Measurements from ENCODE around the gene C16orf95.
"Not testable (repeated sequence)": the region's sequence is repeated elsewhere in the genome, so short reads cannot be mapped to it uniquely, and the experiment has no call there.

The C16orf95 gene

DNA sequence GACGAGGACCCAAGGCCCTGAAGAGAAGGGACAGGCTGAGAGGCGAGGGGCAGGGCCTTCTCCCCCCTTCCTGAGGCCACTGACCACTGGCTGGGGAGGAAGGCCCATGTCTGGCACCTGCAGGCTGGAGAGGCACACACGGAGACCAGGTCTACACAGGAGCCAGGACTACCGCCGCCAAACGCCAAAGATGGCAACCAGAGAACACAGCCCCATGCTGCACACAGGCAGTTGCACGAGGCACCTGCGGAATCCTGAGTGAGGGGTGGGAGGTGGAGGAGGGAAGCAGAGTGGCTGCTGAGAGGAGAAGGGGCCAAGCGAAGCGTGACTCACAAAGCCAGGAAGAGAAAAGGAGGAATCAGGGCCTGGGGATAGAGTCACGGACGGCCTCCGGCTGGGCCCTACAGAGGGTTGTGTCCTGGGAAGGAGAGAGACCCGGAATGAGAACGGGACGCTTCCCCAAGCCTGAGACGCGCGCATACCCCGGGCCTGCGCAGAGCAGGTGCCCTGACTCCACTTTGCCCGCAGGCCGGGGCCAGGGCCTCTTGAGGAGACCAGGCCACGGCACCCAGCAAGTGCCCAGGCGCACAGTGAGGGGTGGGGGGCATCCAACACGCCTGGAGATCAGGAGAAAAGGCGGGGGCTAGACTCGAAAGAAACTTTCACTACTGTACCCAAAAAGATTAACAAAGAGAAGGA is 28.7 kb upstream of the C16orf95 start:
- no peak for DNase-seq

DNA sequence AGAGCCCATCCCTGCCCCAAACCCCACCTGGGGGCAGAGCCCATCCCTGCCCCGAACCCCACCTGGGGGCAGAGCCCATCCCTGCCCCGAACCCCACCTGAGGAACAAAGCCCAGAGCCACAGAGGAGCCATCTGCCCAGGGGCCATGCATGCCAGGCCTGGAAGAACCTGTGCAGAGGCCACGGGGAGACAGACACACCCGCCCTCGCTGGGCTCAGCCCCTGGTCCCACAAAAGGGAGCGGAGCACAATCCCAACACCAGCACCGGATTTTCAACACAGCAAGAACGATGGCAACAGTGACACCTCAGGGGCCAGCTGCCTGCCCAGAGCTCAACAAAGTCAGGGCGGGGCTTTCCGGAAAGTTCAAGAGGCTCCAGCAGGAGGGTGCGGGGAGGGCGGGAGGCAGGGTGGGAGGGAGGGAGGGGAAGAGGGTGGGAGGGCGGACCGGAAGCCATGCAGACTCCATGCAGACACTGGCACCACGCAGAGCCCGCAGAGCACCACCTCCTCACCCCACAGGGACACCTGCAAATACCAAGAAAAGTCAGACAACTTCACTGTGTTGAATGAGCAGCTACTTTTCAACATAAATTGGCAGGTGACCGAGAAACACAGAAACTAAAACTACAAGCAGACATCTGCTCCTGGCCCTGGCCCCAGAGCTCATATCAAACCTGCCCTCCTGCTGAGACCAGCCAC is 27.9 kb upstream of the C16orf95 start:
- DNase-seq, result no peak

- no peak for DNase-seq
Measured at GRCh38 chr16:87344165-87344930, 27.2 kb upstream of the C16orf95 start.

GRCh38 chr16:87343753-87344050 is 26.5 kb upstream of the C16orf95 start:
- DNase-seq, result no peak

GRCh38 chr16:87342978-87343752 is 26.0 kb upstream of the C16orf95 start:
- DNase-seq, result no peak

GRCh38 chr16:87342504-87342903 is 25.3 kb upstream of the C16orf95 start:
- DNase-seq, result no peak

- DNase-seq, result no peak
Measured at GRCh38 chr16:87340198-87340597, 23.0 kb upstream of the C16orf95 start.

DNA sequence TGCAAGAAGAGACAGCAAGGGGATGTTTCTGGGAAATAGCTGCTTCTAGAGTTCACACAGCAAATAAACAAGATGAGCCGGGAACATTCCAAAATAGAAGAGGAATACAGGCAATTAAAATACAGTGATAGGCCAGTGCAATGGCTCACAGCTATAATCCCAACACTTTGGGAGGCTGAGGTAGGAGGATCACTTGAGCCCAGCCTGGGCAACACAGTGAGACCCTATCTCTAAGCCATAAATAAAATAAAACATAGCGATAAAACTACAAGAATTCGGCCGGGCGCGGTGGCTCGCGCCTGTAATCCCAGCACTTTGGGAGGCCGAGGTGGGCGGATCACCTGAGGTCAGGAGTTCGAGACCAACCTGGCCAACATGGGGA is 22.5 kb upstream of the C16orf95 start:
- not testable (repeated sequence) for DNase-seq

DNA sequence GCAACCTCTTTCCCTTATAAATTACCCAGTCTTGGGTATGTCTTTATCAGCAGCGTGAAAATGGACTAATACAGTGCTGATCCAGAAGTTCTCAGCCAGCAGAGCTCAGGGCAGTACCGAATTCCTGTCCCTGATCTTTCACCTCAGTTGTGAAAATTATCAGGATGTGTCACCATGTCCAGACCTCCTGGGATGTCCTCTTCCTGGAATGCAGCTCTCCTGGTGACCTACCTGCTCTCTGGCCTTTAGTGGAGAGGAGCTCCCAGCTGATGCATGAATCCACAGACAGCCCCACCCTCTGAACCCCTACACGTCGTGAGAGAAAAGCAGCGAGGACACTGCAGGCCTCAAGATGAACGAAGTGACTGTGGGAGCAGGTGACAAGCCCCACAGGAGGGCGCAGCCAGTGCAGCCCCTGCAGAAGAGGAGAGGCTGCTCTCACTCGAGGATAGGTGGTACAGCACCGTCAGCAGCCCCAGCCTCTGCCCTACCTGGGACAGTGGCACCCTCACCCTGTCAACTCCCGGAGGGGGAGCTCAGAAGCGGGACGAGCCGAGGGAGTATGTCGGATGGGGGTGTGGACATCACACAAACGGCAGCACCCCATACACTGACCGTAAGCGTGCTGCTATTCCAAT is 22.0 kb upstream of the C16orf95 start:
- no peak for DNase-seq

GRCh38 chr16:87338155-87338765 is 21.1 kb upstream of the C16orf95 start:
- DNase-seq, result no peak

DNA sequence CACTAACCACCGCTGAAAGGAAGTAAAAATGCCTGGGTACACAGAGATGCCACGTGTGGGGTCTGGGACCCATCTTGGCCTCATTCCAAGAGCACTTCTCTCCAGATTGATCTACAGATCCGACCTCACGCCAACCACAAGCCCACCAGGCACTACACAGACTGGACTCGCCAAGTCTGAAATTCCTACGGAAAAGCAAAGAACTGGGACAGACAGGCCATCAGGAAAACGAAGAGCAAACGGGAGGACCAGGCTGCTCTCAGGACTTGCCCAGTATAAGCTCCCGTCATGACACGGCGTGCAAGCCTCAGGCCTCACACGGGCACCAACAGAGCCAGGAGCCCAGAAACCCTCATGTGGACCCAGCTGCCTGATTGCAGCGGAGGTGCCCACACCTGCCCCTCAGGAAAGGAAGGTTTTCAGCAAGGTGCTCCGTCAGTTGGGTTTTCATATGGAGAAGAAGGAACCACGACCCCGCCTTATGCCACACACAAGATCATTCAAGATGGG is 20.1 kb upstream of the C16orf95 start:
- no peak for DNase-seq

DNA sequence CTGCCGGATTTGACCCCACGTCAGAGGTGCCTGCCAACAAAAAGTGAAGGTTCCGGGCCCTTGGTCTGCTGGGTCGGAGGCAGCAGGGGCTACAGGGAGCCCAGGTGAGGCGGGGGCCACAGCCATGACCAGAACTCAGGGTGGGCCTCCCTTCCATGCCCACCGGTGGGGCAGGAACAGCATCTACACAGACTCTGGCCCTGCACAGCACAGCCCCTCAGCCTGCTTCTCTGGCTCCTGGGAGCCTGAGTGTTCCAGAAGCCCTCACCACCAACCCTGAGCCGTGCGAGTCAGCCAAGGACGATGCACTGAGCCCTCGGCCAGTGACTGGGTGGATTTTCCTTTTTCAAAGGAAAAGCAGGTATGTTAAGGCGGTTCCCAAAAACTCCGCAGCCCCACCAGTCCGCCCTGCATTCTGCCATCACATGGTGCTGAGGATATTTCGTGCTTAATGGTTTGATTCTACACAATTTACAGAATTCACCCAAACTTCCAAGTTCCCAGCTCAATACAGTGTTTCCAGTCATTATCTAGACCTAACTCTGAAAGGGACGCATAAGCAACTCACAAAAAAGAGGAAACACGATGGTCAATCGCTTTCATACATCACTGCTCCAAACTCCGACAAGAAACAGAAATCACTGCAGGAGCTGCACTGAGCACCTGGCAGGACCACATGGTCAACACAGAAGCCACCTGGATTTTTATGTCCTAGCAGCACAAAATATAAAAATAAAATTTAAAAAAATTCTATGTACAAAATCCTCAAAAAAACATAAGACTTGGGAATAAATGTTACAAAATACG is 19.4 kb upstream of the C16orf95 start:
- no peak for DNase-seq

- no peak for DNase-seq
Measured at GRCh38 chr16:87335625-87336433, 18.6 kb upstream of the C16orf95 start.

GRCh38 chr16:87334651-87335624 is 17.7 kb upstream of the C16orf95 start:
- DNase-seq, result no peak

DNA sequence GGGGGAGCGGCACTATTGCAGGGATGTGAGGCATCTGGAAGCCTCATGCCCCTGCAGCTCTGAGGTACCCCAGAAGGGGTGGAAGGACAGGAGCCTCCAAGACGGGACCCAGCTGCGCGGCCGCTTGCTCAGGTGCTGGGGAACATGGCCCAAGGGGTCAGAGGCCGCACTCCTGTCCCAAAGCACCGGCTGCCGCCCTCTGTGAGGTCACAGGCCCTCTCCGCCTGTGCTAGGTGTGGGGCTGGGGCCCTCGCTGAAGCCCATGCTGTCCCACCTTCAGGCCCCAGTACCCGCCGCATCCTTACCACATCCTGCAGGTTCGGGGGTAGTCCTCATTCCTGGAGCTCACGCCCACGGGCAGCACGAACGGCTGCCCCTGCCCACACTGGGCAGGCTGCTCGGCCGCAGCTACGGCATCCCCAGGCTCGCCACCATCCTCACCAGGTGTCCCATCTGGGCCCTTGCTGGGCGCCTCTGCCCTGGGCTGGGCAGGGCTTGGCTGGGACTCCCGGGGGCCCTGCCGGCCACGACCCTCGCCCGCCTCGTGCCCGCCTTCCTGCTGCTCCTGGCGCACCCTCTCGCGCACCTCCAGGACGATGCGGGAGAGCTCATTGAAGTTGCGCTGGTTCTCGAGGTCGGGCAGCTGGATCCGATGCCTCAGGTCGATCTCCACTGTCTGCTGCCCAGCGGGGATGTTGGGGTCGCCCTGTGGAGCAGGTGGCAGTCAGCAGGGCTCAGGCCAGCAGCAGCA is 16.6 kb upstream of the C16orf95 start:
- DNase-seq, result no peak

DNA sequence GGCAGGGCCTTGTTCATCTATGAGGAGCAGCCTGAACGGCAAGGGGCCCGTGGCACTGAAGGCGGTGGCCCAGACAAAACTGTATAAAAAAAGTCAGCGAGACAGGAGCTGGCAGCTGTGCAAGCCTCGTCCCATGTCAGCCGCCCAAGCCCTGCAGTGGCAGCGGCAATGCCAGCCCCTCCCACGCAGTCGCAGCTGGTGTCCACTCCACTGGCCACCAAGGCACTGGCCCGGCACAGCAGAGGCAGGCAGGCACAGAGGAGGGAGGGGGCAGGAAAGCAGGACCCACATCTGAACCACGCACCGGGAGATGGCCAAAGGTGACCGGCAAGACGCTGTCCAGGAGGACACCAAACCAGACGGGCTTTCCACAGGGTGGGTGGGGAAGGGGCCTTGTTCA is 15.9 kb upstream of the C16orf95 start:
- no peak for DNase-seq

GRCh38 chr16:87332150-87332549 is 15.0 kb upstream of the C16orf95 start:
- DNase-seq, result no peak

DNA sequence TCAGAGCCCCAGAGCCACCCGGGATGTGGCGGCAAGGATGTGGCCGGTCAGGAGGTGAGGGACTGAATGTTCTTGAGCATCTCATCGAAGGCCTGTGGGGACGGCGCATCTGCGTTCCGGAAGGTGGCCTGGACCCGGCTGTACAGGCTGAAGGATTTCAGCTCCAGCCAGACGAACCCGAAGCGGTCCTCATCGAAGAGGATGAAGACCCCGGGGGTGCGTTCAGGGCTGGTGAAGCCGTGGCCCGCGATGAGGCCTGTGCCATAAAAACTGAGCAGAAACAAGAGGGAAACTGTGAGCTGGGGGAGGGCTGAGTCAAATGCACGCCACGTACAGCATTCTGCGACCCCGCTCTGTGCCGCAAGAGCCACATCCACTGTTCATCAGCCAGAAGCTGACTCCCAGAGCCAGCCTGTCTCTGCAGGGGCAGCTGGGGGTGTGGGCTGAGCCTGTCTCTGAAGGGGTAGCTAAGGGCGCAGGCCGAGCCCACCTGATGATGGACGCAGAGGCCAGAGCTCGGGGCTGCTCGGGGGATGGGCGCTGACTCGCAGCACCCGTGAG is 14.1 kb upstream of the C16orf95 start:
- DNase-seq, result no peak

All from kidney glomerular epithelial cell (primary cell).